Transverse colon (tissue), 3 donors: ENCODE measurements around the gene STAT3.

Experiments used
- CTCF ChIP-seq, 5 experiments: fragments of 200-600 bp in 3 of 5; fragments of 450-650 bp in 2 of 5; sonication (generic) in 3 of 5; IDR thresholded peaks; 1 replicate in 2 of 5; 2 replicates in 3 of 5; pipeline ENCODE4 v1.5.1; 2016 to 2017; ENCODE audit warnings: antibody characterized with exemption in 5 of 5, inconsistent platforms in 3 of 5, mild to moderate bottlenecking in 2 of 5, moderate library complexity in 1 of 5
- POLR2A ChIP-seq: fragments of 450-650 bp; IDR thresholded peaks from one replicate; pipeline ENCODE4 v1.6.1; 2016; ENCODE audit warnings: antibody characterized with exemption, mild to moderate bottlenecking, moderate library complexity

GRCh38 chr17:42289611-42290181, 98.5 kb downstream of the STAT3 start:
- TF ChIP-seq CTCF (IDR thresholded peaks at IDR 0.05) (no peak), POLR2A (no peak)
